PC-3 (cell line): ENCODE results near the gene GXYLT1.

Experiments used
- EZH2 ChIP-seq: fragments of 300-600 bp; sonication (generic); IDR thresholded peaks from one replicate; pipeline ENCODE4 v1.6.1; 2017; ENCODE audit warnings: antibody characterized with exemption, mild to moderate bottlenecking, low read length; ENCODE audit not compliant: unreplicated experiment
- EZH2phosphoT487 ChIP-seq: fragments of 300-600 bp; sonication (generic); IDR thresholded peaks from 2 replicates; pipeline ENCODE4 v1.6.1; 2018; ENCODE audit warnings: mild to moderate bottlenecking, antibody characterized with exemption, low read length, borderline replicate concordance
- TF ChIP-seq, protein P1 (sequence below): fragments of 300-600 bp; sonication (generic); conservative IDR thresholded peaks from 2 replicates; pipeline ENCODE4 v1.5.1; 2017; ENCODE audit warnings: antibody characterized with exemption, low read depth, mild to moderate bottlenecking, low read length

DNA sequence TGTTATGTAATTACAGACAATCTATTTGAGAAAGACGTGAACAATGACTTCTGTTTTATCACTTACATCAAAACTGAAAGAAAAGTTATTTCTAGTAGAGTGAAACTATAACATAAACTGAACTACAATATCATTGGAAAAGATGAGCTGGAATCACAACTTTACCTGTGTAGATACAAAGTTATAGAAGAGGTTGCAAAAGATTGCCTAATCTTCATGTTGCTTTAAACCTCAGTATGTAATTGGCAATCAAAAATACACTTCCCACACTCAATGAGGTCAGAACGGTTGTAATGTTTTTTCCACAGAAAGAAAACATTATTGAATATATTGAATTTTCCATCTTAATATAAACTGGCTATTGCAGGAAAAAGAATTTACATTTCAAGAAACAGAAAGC, 37.7 kb upstream of the GXYLT1 start:
- no peak for TF ChIP-seq EZH2phosphoT487
- TF ChIP-seq, protein P1, sequence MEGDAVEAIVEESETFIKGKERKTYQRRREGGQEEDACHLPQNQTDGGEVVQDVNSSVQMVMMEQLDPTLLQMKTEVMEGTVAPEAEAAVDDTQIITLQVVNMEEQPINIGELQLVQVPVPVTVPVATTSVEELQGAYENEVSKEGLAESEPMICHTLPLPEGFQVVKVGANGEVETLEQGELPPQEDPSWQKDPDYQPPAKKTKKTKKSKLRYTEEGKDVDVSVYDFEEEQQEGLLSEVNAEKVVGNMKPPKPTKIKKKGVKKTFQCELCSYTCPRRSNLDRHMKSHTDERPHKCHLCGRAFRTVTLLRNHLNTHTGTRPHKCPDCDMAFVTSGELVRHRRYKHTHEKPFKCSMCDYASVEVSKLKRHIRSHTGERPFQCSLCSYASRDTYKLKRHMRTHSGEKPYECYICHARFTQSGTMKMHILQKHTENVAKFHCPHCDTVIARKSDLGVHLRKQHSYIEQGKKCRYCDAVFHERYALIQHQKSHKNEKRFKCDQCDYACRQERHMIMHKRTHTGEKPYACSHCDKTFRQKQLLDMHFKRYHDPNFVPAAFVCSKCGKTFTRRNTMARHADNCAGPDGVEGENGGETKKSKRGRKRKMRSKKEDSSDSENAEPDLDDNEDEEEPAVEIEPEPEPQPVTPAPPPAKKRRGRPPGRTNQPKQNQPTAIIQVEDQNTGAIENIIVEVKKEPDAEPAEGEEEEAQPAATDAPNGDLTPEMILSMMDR, result no peak
- no peak for TF ChIP-seq EZH2
